Fibroblast of villous mesenchyme (primary cell): ENCODE data around the gene ZSCAN5A. TPM values are rescaled to one million over a fixed set of nuclear protein-coding genes. Genes with fewer than 3 reads are reported as not detected.
"Not testable (repeated sequence)": the region's sequence is repeated elsewhere in the genome, so short reads cannot be mapped to it uniquely, and the experiment has no call there.

ENCODE experiments used
- DNase-seq: peaks from one replicate; pipeline ENCODE4 v3.0.0-alpha.2; 2010; ENCODE audit warnings: low read depth
- H3K4me3 ChIP-seq: 2 replicates; pipeline ENCODE4 v1.5.1; 2011; ENCODE audit warnings: low read depth, mild to moderate bottlenecking, low read length
- total RNA-seq: library from RNA; depleted of rRNA; stranded (reverse); fragments of >200 nt; gene quantifications from 2 replicates; pipeline ENCODE4 v1.2.3, GENCODE V29; 2012
- TF ChIP-seq, protein P1 (sequence below): IDR thresholded peaks from 2 replicates; pipeline ENCODE4 v1.5.1; 2012; ENCODE audit warnings: low read depth, mild to moderate bottlenecking, low read length; ENCODE audit not compliant: insufficient read depth

ZSCAN5A gene
- total RNA-seq, 1 donor, result 6.5 TPM

DNA sequence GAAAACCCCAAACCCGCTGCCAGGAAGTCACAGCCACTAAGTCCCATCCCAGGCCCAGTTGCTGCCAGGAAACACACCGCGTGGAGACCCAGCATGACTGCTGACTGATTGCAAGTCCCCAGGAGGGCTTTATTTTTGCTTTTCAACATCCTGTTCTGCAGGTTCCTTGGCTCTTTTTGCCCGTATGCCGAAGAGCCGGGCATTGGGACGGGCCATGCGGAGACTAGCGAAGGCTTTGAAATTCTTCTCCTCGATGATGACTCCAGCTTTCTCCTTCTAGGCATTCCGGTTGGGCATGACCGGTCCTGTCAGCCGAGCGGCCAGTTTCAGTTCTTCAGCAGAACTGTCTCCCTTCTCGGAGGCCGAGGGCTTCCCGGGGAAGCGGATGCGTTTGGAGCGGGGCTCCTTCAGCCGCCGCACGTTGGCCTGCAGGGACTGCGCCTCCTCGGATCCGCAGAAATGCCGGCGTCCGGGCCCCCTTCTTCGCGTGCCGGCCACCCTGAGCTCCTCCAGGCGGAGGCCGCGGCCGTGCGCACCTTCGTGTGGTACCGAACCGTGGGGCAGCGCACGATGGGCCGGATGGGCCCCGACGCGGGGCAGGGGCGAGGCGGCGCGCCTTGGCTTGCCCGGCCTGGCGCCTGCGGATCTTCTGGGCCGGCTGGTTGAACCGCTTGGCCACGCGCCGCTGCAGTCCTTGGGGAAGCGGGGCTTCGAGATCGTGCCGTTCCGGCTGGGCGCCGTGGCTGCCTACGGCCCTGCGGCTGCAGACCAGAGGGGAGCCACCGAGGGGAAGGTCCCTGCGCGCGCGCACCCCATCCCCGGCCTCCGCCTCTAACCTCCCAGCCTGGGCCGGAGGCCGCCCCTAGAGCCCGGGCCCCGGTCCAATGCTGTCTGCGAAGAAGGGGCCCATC lies 97.3 kb downstream of the ZSCAN5A start:
- peak; percentile 10 for DNase-seq
- peak overlapping the region; percentile 37 for H3K4me3 ChIP-seq
- TF ChIP-seq, protein P1, sequence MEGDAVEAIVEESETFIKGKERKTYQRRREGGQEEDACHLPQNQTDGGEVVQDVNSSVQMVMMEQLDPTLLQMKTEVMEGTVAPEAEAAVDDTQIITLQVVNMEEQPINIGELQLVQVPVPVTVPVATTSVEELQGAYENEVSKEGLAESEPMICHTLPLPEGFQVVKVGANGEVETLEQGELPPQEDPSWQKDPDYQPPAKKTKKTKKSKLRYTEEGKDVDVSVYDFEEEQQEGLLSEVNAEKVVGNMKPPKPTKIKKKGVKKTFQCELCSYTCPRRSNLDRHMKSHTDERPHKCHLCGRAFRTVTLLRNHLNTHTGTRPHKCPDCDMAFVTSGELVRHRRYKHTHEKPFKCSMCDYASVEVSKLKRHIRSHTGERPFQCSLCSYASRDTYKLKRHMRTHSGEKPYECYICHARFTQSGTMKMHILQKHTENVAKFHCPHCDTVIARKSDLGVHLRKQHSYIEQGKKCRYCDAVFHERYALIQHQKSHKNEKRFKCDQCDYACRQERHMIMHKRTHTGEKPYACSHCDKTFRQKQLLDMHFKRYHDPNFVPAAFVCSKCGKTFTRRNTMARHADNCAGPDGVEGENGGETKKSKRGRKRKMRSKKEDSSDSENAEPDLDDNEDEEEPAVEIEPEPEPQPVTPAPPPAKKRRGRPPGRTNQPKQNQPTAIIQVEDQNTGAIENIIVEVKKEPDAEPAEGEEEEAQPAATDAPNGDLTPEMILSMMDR, result no peak

DNA sequence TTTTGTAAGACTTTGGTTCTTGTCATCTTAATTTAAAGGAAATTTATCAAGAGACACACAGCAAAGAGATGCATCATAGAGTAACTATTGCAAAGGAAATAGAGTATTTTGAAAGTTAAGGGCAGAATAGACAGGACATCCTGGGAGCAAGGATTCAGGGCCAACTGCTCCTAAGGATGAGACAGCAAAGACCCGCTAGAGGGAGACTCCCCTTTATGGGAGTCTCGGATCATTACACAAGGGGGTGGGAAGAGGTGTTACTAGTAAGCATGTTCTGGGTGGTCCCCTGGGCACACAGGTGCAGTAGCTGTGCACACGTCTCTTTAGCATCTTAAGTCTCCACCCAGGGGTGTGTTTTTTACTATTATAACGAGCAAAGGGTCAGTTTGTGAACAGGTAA lies 102.9 kb downstream of the ZSCAN5A start:
- H3K4me3 ChIP-seq, result no peak overlapping the region
- TF ChIP-seq, protein P1, result no peak
- DNase-seq, result no peak

DNA sequence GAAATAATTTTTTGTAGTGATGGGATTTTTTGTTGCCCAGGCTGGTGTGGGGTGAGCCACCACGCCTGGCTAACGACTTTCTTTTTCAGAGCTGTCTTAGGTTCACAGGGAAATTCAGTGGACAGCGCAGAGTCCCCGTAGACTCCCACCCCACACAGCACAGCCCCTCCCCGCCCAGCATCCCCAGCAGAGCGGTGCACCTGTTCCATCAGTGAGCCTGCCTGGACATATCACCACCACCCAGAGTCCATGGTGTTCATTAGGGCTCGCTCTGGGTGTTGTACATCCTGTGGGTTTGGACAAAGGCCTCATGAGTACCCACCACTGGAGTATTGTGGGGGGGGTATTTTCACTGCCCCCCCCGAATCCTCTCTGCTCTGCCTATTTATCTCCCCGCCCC lies 104.6 kb downstream of the ZSCAN5A start:
- DNase-seq, H3K4me3 ChIP-seq: not testable (repeated sequence)

DNA sequence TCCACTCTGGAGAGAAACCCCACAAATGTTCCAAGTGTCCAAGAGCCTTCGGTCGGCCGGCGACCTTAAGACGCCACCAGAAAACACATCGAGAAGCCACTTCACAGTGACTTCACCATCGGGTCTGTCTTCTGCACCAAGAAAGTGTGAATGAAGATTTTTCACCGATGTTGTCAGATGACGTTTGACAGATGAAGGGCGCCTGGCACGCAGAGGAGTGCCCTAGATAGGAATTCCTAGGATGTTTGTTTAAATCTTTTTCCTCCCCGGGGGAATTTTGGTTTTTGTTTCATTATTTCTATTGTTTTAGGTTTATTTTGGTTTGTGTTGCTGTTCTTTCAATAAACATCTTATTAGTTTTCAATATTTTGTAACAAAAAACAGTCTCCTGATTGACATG lies 105.5 kb downstream of the ZSCAN5A start:
- H3K4me3 ChIP-seq, result no peak overlapping the region
- no peak for DNase-seq
- TF ChIP-seq, protein P1, result no peak

DNA sequence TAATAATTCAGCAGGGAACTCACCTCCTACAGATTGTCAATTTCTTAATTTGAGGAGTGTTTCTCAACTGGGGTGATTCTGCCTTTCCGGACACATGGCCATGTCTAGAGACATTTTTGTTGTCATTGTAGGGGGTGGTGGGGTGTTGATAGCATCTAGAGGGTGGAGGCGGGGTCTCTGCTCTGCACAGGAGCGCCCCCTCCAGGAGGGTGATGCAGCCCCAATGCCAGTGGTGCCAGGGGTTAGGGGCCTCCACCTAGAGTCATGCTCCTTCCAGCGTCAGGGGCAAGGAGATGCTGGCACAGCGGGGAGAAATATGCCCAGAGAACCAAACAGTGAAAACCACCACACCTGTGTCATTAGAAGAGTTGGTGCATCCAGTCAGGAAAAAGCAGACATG lies 107.1 kb downstream of the ZSCAN5A start:
- H3K4me3 ChIP-seq, DNase-seq: not testable (repeated sequence)

DNA sequence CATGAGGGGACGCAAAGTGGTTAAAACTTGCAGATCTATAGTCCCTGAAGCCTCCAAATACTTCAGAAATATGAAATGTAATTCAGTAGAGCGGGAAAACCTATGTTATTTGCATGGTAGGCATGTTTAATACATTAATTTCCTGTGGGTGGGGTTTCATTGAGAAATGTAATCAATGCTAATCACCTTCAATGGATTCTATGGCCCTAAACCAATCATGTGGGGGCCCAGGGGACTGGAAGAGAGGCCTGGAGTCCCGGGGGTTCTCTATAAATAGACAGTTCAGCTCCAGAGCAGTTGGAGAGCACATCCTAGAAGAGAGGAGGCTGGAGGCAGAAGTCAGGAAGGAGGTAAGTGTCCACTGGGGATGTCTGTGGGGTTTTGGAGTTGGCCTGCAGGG lies 112.7 kb downstream of the ZSCAN5A start, which contains the start of gene ZSCAN5C:
Gene ZSCAN5C, plus strand, starts transcription at position 301 of the 400 bp plus-strand sequence. CDS start 3,641 bp downstream, outside the sequence.
- no peak for DNase-seq
- TF ChIP-seq, protein P1, result no peak
- no peak within 1 kb of the TSS for H3K4me3 ChIP-seq

DNA sequence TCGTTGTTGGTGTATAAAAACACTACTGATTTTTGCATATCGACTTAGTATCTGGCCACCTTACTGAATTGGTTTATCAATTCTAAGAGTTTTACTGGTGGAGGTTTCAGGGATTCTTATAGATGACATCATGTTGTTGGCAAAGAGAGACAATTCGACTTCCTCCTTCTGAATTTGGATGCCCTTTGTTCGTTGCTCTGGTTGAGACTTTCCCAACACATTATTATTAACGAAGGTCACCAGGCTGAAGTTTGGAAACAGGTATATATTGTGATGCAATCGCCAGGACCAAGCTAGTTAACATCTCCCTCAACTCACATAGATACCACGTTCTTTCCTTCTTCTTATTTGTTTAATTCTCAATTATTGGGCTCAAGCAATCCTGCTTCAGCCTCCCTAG lies 115.0 kb downstream of the ZSCAN5A start:
- TF ChIP-seq, protein P1, result no peak
- DNase-seq, result no peak
- no peak overlapping the region for H3K4me3 ChIP-seq

DNA sequence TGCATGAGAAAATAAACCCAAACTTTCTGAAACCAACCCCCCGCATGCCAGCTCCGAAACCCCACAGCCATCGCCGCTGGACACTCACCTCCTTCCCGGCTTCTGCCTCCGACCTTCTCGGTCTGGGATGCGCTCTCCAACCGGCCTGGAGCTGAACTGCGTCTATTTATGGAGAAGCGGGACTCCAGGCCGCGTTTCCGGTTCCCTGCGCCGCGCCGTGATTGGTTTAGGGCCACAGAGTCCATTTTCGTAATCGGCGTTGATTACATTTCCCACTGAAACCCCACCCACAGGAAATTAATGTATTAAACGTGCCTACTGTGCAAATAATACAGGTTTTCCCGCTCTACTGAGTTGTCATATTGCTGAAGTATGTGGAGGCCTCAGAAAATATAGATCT lies 117.0 kb downstream of the ZSCAN5A start, which contains the start of gene ZSCAN5B:
Gene ZSCAN5B, minus strand, starts transcription at position 138 of the 400 bp plus-strand sequence. CDS start 4,731 bp downstream, outside the sequence.
- H3K4me3 ChIP-seq, DNase-seq: not testable (repeated sequence)
